Stimulated activated CD8-positive, alpha-beta memory T cell treated with anti-CD3 and anti-CD28 coated beads, Interleukin-15, amount 100 ng/mL, for 1 hour (primary cell): ENCODE results near the gene TXNDC15.
A peak's percentile ranks its signal among the peaks of the same experiment; 100 is the strongest.
"Not testable (repeated sequence)": the region's sequence is repeated elsewhere in the genome, so short reads cannot be mapped to it uniquely, and the experiment has no call there.

Experiments used
- DNase-seq: peaks from one replicate; pipeline ENCODE4 v3.0.0-alpha.2; 2020; ENCODE audit warnings: low read depth

The TXNDC15 gene

DNA sequence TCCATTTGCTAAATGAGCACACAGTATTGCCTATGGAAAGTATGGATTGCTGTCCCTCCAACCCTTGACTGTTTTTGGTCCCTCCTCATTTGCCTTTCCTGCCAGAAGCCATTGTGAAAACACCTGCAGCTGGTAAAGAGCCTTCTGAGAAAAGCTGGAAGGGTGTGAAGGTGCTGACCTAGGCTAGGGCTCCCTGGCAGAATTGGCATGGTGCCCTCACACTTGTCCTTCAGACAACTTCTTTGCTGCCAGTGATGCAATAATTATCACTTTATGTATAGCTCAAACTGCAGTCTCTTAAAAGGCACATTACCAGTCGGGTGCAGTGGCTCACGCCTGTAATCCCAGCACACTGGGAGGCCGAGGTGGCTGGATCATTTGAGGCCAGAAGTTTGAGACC, 4.2 kb downstream of the TXNDC15 start:
- DNase-seq: no peak

DNA sequence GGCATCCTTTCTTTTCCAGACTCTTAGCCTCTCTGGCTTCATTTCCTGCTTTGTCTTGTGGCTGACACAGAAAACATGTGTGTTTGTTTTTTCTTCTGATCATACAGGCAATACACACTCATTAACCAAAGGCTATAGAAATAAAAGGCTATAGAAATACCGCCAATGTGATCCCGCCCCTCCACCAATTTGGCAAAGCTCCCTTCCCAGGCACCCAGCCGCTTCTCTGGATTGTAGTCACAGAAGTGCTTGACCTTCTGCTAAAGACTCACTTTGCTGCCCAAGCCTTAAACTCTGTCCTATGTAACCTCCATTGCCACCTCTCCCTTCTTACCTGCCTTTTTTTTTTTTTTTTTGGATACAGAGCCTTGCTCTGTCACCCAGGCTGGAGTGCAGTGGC, 5.3 kb downstream of the TXNDC15 start:
- DNase-seq: no peak

DNA sequence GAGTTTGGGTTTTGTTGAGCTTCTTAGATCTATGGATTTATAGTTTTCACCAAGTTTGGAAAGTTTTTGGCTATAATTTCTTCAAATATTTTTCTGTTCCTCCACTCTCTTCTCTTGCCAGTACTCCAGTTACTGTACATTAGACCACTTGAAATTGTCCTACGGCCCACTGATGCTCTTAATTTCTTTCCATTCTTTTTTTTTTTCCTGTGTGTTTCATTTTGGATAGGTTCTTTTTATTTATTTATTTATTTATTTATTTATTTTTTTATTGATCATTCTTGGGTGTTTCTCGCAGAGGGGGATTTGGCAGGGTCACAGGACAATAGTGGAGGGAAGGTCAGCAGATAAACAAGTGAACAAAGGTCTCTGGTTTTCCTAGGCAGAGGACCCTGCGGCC, 6.8 kb downstream of the TXNDC15 start:
- DNase-seq: not testable (repeated sequence)

DNA sequence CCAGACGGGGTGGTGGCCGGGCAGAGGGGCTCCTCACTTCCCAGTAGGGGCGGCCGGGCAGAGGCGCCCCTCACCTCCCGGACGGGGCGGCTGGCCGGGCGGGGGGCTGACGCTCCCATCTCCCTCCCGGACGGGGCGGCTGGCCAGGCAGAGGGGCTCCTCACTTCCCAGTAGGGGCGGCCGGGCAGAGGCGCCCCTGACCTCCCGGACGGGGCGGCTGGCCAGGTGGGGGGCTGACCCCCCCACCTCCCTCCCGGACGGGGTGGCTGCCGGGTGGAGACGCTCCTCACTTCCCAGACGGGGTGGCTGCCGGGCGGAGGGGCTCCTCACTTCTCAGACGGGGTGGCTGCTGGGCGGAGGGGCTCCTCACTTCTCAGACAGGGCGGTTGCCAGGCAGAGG, 7.5 kb downstream of the TXNDC15 start:
- DNase-seq: not testable (repeated sequence)

DNA sequence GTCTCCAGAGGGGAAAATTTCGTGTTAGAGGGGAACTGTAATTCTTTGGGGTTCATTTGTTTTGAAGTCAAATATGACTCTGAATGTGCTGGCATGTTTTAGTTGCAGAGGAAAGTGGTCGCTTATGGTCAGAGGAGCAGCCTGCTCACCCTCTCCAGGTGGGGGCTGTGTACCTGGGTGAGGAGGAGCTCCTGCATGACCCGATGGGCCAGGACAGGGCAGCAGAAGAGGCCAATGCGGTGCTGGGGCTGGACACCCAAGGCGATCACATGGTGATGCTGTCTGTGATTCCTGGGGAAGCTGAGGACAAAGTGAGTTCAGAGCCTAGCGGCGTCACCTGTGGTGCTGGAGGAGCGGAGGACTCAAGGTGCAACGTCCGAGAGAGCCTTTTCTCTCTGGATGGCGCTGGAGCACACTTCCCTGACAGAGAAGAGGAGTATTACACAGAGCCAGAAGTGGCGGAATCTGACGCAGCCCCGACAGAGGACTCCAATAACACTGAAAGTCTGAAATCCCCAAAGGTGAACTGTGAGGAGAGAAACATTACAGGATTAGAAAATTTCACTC, 13.5 kb downstream of the TXNDC15 start:
- no peak for DNase-seq

DNA sequence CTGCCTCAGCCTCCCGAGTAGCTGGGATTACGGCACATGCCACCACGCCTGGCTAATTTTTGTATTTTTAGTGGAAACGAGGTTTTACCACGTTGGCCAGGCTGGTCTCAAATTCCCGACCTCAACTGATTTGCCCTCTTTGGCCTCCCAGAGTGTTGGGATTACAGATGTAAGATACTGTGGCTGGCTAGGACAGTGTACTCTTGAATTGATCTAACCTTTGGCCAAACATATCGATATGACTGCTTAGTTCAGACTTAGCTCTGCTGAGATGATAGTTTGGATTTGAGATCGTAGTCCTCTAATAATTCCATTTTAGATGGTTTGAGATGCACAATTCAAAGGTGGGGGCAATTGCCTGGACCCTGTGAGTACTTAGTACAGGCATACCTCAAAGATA, 15.2 kb downstream of the TXNDC15 start:
- DNase-seq: no peak

DNA sequence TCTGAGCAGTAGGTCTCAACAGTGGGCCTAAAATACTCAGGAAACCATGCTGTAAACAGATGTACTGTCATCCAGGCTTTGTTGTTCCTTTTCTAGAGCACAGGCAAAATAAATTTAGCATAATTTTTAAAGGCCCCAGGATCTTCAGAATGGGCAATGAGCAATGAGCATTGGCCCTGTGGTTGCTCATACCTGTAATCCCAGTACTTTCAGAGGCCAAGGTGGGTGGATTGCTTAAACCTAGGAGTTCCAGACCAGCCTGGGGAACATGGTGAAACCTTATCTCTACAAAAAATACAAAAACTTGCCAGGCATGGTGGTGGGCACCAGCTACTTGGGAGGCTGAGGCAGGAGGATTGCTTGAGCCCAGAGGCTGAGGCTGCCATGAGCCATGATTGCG, 17.3 kb downstream of the TXNDC15 start:
- no peak for DNase-seq

DNA sequence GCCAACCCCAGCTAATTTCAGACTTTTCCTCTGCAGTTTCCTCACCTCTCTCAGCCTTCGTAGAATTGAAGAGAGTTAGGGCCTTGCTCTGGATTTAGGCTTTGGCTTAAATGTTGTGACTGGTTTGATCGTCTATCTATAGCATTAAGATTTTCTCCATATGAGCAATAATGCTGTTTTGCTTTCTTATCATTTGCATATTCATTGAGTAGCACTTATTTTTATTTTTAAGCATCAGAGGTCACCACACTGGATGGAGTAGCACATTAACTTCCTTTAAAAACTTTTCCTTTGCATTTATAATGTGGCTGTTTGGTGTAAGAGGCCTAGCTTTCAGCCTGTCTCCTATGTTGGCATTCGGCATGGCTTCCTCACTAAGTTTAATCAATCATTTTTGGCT, 18.1 kb downstream of the TXNDC15 start:
- no peak for DNase-seq

DNA sequence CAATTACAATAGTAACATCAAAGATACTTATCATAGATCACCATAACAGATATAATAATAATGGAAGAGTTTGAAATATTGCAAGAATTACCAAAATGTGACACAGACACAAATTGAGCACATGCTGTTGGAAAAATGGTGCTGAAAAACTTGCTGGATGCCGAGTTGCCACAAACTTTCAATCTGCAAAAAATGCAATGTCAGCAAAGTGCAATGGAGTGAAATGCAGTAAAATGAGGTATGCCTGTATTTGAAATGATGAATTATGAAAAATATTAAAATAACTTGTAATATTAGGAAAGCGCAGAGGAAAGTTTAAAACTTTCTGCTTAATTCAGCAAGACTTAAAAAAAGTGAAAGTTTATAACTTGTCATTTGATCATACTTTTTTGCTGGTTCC, 18.8 kb downstream of the TXNDC15 start:
- no peak for DNase-seq

DNA sequence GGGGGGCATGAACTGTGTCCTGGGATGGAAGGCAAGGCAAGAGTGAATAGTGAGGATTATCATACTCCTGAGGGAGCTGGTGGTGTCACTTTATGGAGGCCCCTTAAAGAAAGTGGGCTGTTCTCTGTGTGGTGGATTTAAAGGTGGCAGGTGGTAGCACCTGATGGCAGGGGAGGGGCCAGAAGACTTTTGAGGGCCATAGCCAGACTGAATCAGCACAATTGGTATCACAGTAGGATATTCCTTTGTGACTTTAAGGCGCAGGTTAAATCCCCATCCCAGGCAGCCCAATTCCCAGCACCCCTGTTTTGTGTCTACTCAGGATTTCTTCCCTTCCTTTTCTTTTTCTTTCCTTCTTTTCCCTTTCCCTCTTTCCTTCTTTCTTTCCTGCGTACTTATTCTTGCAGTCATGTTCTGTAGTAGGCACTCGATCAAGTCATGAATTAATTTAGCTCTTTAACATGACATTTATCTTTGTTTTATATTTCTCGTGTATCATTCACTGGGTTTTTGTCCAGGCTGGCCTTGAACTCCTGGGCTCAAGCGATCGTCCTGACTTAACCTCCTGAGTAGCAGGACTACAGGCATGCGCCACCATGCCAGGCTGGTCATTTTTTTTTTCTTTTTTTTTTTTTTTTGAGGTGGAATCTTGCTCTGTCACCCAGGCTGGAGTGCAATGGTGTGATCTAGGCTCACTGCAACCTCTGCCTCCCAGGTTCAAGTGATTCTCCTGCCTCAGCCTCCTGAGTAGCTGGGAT, 19.8 kb downstream of the TXNDC15 start:
- no peak for DNase-seq

DNA sequence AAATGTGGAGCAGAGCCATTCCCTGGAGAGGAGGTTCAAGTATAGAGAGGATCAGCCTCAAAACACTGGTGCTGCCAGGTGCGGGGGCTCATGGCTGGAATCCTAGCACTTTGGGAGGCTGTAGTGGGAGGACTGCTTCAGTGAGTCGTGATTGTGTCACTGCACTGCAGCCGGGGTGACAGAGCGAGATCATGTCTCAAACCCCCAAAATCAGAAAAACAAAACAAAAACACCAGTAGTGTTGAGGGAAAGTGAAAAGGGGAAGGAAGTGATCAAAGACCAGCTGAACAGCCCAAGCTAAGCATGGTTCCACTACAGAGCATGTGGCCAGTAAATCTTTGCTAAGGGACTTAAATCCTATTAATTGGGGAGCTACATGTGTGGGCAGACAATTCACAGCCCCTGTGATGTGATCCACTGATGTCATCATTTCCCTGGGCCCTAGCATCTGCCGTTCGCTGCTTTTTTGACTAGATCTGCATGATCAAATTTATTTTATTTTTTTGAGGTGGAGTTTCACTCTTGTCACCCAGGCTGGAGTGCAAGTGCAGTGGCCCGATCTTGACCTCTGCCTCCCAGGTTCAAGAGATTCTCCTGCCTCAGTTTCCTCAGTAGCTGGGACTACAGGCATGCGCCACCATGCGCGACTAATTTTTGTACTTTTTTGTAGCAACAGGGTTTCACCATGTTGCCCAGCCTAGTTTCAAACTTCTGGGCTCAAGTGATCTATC, 28.1 kb downstream of the TXNDC15 start:
- no peak for DNase-seq

DNA sequence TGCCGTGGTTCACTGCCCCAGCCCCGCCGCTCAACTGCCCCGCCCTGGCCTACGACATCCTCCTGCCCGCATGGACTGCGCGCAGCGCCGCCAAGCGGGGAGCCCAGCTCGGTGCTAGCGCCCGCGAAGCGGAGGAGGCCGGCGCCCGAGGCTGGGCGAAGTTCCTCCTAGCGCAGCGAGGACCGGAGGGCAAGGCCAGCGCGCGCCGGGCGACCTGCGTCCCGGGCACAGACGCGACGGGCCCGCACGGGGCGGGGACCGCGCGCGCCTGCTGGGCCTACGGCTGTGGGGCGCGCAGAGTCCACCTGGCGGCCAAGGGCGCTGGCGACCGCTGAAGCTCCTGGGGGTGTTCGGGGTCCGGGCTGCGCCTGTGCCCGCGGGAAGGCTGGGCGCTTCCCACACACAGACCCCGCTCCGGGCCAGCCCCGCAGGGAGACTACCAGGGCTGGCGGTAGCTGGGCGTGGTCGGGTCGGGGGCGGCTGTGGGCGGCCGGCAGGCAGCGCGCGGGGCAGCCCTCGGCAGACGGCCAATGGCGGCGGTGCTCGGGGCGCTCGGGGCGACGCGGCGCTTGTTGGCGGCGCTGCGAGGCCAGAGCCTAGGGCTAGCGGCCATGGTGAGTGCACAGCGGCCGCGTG, 30.6 kb downstream of the TXNDC15 start, which contains the start of gene PCBD2:
TSS of gene PCBD2 (plus strand) at position 522 of the 636 bp plus-strand sequence. CDS start at position 531, 9 bp downstream.
- DNase-seq: peak; percentile 82

DNA sequence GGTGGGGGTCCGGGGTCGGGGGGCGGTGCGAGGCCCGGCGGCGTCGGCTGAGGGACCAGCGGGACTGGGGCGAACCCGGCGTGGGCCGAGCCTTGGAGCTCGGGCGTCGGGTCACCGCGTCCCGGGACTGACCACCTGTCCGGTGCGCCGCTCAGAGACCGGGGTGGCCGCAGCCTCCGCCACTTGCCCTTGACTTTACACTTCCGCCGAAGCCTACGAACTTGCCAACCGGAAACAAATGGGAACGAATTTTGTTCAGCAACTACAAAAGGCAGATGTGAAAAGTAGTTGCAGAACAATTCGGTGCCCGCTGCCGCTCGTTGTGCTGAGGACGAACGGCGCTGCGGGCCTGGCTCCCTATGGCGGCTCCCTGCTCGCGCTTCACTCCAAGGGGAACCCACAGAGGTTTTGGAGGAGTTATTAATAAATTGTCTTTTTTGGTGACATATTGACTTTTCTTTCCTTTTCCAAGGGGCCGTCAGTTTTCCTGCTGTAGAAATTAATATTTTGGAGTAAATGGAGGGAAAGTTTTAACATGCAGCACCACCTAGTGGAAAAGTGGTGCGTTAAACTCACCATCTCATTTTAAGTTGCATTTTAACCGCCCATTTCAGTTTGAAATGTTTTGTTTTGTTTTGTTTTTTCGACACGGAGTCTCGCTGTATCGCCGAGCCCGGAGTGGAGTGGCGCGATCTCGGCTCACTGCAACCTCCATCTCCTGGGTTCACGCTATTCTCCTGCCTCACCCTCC, 31.2 kb downstream of the TXNDC15 start:
- DNase-seq: peak; percentile 18

DNA sequence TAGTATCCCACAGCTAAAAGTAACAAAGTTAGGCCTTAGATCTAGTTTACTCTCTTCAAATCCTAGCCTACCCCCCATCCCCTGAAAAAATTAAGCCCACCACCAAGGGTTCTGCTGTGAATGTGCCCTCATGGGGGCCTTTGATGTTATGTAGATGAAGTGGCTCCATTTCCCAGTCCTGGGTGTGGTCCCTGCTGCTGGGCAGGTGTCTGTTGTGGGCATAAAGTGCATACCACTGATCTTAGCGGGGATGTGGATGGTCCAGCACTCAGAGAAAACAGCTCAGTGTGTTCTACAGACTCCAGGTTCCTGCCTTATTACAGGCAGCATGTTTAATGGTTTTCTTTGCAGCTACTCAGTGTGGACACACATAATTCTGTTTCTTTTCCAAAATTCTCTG, 32.6 kb downstream of the TXNDC15 start:
- DNase-seq: no peak

DNA sequence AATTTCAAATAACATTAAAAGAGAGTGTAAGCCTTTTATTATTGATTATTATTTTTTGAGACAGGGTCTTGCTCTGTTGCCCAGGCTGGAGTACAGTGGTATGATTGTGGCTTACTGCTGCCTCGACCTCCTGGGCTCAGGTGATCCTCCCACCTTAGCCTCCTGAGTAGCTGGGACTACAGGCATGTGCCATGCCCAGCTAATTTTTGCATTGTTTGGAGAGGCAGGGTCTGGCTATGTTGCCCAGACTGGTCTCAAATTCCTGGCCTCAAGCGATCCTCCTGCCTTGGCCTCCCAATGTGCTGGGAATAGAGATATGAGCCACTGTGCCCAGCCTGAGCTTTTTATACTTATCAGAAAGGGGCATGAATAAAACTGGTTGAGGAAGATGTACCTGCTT, 36.6 kb downstream of the TXNDC15 start:
- not testable (repeated sequence) for DNase-seq

DNA sequence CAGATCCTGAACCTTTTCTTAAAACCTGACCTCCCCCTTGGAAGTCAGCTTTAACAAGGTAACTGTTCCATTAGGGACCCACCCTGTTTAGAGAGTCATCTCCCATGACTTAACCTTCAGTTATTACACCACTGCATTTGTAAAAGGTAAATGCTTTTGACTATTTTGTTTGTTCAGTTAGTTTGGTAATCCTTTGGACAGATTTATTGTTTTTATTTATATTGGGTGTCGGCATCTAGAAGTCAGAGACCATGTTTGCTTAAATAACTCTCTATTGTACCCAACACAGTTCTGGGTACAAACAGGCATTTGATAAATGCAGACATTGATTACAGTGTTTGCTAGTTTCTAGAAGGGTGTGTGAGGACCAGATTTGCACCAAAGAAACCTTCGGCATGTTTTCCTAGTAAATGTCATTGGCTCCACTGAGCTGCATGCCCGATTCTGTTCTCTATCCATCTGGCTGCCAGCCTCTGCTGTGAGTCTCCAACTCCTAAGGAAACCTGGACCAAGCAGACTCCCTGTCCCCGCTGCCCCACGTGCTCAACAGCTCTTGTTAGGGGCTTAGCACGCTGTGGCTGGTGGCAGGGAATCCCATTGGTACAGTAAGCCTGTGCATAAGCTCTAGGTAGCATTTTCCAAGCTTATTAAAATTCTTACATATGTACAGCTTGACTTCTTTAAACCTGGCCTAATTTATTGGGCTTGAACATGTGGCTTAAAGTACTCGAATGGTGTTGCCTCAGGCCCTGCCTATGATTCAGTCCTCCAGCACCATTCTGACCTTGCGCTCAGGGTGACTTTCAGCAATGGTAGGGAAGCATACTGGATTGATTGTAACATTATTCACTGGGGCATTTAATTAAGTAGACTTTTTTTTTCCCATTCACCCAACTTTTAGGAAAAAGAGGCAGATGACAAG, 37.4 kb downstream of the TXNDC15 start:
- no peak for DNase-seq

DNA sequence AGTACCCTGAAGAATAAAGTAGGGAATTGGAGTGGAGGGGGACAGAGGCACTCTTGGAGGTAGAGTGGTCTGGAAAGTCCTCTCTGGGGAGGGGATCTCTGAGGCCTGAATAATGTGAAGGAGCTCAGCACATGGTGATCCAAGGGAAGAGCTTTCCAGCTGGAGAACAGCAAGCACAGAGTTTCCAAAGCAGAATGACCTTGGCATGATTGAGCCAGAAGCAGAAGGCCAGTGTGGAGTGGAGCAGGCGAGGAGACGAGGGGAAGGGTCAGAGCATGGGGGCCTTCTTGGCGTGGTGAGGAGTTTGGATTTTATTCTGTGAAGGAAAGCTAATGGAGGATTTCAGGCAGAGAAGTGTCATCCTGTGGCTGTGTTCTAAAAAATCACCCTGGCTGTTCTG, 39.1 kb downstream of the TXNDC15 start:
- DNase-seq: no peak

DNA sequence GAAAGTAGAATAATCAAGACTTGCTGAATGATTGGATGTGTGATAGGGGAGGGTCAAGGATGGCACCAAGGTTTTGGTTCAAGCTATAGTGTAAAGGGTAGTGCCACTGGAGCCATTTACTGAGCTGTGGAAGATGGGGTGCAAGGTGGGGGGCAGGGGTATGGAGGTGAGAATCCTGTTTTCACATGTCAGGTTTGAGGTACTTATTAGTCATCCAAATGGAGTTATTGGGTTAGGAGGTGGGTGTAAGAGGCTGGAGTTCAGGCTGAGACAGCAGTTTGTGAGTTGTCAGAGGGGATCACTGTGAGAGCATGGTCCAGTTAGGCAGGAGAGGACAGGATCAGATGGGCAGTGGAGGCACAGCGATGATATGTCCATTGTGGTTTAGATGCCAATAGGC, 39.6 kb downstream of the TXNDC15 start:
- no peak for DNase-seq

DNA sequence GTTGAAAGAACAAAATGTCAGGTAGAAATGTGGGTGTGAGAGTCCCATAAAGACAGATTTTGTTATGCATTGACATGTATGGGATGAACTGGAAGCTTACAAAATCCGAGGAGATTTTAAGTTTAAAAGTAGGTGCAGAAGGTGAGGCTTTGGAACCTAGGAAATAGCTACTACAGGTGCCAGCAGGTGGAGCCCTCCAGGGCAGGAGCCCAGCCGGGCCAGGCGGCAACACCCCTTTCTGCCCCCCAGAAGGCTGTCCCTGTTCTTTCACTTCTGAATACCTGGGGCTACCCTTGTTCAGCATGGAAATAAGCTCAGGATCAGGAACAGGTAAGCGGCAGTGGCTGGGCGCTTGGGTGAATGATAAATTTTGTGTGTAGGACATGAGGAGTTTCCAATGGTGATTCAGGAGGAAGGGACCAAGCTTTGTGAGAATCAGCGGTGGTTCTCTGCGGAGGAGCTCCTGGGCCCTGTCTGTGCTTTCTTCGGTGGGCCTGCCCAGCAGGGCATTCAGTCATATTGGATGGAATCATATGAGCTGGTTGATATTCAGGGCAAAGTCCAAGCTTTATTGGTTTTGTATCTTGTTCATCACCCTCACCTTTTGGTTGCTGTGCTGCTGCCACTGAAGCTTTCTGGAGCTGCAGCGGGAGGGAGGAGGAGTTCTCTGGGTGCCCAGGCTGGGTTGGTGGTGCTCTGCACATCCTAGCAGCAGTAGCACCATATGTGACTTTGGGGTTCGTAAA, 43.1 kb downstream of the TXNDC15 start:
- DNase-seq: no peak

DNA sequence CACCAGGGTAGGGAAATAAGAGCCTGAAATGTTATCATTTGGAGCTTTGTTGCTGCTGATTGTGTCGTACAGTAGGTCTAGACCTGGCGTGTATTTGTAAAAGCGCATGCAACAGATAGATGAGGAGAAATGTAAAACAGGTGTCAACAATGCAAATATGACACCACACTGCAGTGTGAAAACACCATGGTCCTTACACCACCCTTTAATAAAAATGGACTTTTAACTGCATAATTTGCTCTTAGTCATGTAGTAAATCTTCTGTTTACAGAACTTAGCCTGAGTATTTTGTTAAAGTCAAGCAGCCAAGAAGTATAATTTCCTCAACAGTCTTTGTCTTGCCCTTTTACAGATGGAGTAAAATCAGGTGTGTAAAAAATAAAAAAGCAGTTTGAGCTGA, 44.7 kb downstream of the TXNDC15 start:
- no peak for DNase-seq
